ENCODE measurements around the gene GNPTG. TPM values are rescaled to one million over a fixed set of nuclear protein-coding genes. Genes with fewer than 3 reads are reported as not detected.
"Not testable (repeated sequence)": the region's sequence is repeated elsewhere in the genome, so short reads cannot be mapped to it uniquely, and the experiment has no call there.

GNPTG gene
- total RNA-seq, 1 experiment from 2014 or later, result 21.5 TPM

- H3K36me3 ChIP-seq (replicated peaks; ENCODE audit: control insufficient read depth, insufficient read depth, low read length), result peaks cover 8% of the 10 kb centered on the region
- DNase-seq, result no peak
- no peaks in the 10 kb centered on the region for H3K27me3 ChIP-seq (ENCODE audit: control insufficient read depth, insufficient read depth, low read length)
- no peak overlapping the region for H3K4me3 ChIP-seq (ENCODE audit: insufficient read depth, low read depth, low read length)
Observed at GRCh38 chr16:1326391-1326790, 25.3 kb upstream of the GNPTG start.

- no peak for DNase-seq
- no peaks in the 10 kb centered on the region for H3K27me3 ChIP-seq (ENCODE audit: control insufficient read depth, insufficient read depth, low read length)
- no peak overlapping the region for H3K4me3 ChIP-seq (ENCODE audit: insufficient read depth, low read depth, low read length)
- peaks cover 5% of the 10 kb centered on the region for H3K36me3 ChIP-seq (replicated peaks; ENCODE audit: control insufficient read depth, insufficient read depth, low read length)
Observed at GRCh38 chr16:1326946-1327618, 24.6 kb upstream of the GNPTG start.

GRCh38 chr16:1327619-1327947, 24.1 kb upstream of the GNPTG start:
- DNase-seq, result peak; percentile 82
- Histone ChIP-seq H3K36me3 (replicated peaks; ENCODE audit: control insufficient read depth, insufficient read depth, low read length) (peaks cover 5% of the 10 kb centered on the region), H3K27me3 (ENCODE audit: control insufficient read depth, insufficient read depth, low read length) (peaks cover 1% of the 10 kb centered on the region), H3K4me3 (ENCODE audit: insufficient read depth, low read depth, low read length) (no peak overlapping the region)

- not testable (repeated sequence) for H3K36me3 ChIP-seq (replicated peaks; ENCODE audit: control insufficient read depth, insufficient read depth, low read length); H3K27me3 ChIP-seq (ENCODE audit: control insufficient read depth, insufficient read depth, low read length); H3K4me3 ChIP-seq (ENCODE audit: insufficient read depth, low read depth, low read length); DNase-seq
Observed at GRCh38 chr16:1328136-1328535, 23.6 kb upstream of the GNPTG start.

- peaks cover 12% of the 10 kb centered on the region for H3K27me3 ChIP-seq (ENCODE audit: control insufficient read depth, insufficient read depth, low read length)
- DNase-seq; H3K36me3 ChIP-seq (replicated peaks; ENCODE audit: control insufficient read depth, insufficient read depth, low read length); H3K4me3 ChIP-seq (ENCODE audit: insufficient read depth, low read depth, low read length): not testable (repeated sequence)
Observed at GRCh38 chr16:1328961-1329360, 22.8 kb upstream of the GNPTG start.

- H3K27me3 ChIP-seq (ENCODE audit: control insufficient read depth, insufficient read depth, low read length), result peaks cover 27% of the 10 kb centered on the region
- H3K36me3 ChIP-seq (replicated peaks; ENCODE audit: control insufficient read depth, insufficient read depth, low read length), result no peaks in the 10 kb centered on the region
- no peak overlapping the region for H3K4me3 ChIP-seq (ENCODE audit: insufficient read depth, low read depth, low read length)
- DNase-seq, result peak; percentile 93
Observed at GRCh38 chr16:1330260-1330914, 21.3 kb upstream of the GNPTG start.

- H3K4me3 ChIP-seq (ENCODE audit: insufficient read depth, low read depth, low read length), result peak overlapping the region; percentile 49; the same call in 1 of the 2 replicates
- no peak for DNase-seq
- H3K27me3 ChIP-seq (ENCODE audit: control insufficient read depth, insufficient read depth, low read length), result peaks cover 34% of the 10 kb centered on the region
- no peaks in the 10 kb centered on the region for H3K36me3 ChIP-seq (replicated peaks; ENCODE audit: control insufficient read depth, insufficient read depth, low read length)
Observed at GRCh38 chr16:1330931-1331711, 20.6 kb upstream of the GNPTG start.

GRCh38 chr16:1331712-1332617, 19.8 kb upstream of the GNPTG start:
- DNase-seq, result peak; percentile 97
- peaks cover 37% of the 10 kb centered on the region for H3K27me3 ChIP-seq (ENCODE audit: control insufficient read depth, insufficient read depth, low read length)
- H3K4me3 ChIP-seq (ENCODE audit: insufficient read depth, low read depth, low read length), result peak overlapping the region; percentile 49
- H3K36me3 ChIP-seq (replicated peaks; ENCODE audit: control insufficient read depth, insufficient read depth, low read length), result no peaks in the 10 kb centered on the region

- peak overlapping the region; percentile 49 for H3K4me3 ChIP-seq (ENCODE audit: insufficient read depth, low read depth, low read length)
- H3K36me3 ChIP-seq (replicated peaks; ENCODE audit: control insufficient read depth, insufficient read depth, low read length), result no peaks in the 10 kb centered on the region
- DNase-seq, result no peak
- H3K27me3 ChIP-seq (ENCODE audit: control insufficient read depth, insufficient read depth, low read length), result peaks cover 37% of the 10 kb centered on the region
Observed at GRCh38 chr16:1332618-1333148, 19.0 kb upstream of the GNPTG start.

- H3K4me3 ChIP-seq (ENCODE audit: insufficient read depth, low read depth, low read length), result peak within 1 kb of the TSS; percentile 49
- peak; percentile 97 for DNase-seq
Observed at GRCh38 chr16:1333149-1333812, 18.4 kb upstream of the GNPTG start, which contains the start of gene BAIAP3. Gene BAIAP3, plus strand, starts transcription at chr16:1333645. Its CDS starts 4,905 bp downstream, at chr16:1338550.

GRCh38 chr16:1333854-1334700, 17.7 kb upstream of the GNPTG start:
- H3K36me3 ChIP-seq (replicated peaks; ENCODE audit: control insufficient read depth, insufficient read depth, low read length), result no peaks in the 10 kb centered on the region
- H3K27me3 ChIP-seq (ENCODE audit: control insufficient read depth, insufficient read depth, low read length), result peaks cover 37% of the 10 kb centered on the region
- H3K4me3 ChIP-seq (ENCODE audit: insufficient read depth, low read depth, low read length), result peak overlapping the region; percentile 40
- peak; percentile 86 for DNase-seq

More at GRCh38 chr16:1333149-1333812, 18.4 kb upstream of the GNPTG start, which contains the start of gene BAIAP3:
- no peaks in the 10 kb centered on the region for H3K36me3 ChIP-seq (replicated peaks; ENCODE audit: control insufficient read depth, insufficient read depth, low read length)
- peaks cover 37% of the 10 kb centered on the region for H3K27me3 ChIP-seq (ENCODE audit: control insufficient read depth, insufficient read depth, low read length)

GRCh38 chr16:1334739-1335138, 17.0 kb upstream of the GNPTG start:
- H3K4me3 ChIP-seq (ENCODE audit: insufficient read depth, low read depth, low read length), result peak overlapping the region; percentile 40; the same call in 1 of the 2 replicates
- H3K36me3 ChIP-seq (replicated peaks; ENCODE audit: control insufficient read depth, insufficient read depth, low read length), result no peaks in the 10 kb centered on the region
- no peak for DNase-seq
- H3K27me3 ChIP-seq (ENCODE audit: control insufficient read depth, insufficient read depth, low read length), result peaks cover 37% of the 10 kb centered on the region

Data from H7 (cell line).